HG03066 (cell line): ENCODE data around the gene BRPF1.

ENCODE experiments used
- ATAC-seq: cut with Tn5 transposase; IDR thresholded peaks from one replicate; pipeline ENCODE4 v1.9.1; 2021; ENCODE audit warnings: low read depth; ENCODE audit not compliant: unreplicated experiment

Gene BRPF1

DNA sequence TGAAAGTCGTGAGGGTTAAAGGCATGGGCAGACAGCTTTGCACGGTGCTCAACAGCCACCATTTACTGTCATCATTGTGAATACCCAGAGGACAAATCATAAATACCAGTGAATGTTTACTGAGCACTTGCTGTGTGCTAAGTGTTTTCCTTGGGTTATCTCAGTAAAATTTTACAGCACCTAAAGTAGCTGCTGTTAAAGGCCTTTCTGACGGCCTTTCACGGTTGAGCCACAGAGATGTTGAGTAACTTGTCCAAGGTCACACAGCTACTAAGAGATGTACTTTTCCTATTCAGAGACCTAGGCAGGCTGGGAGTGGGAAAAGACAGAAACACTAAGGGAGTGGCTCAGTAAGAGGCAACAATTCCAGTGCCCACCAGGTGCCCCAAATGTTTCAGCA lies 28.3 kb upstream of the BRPF1 start:
- no peak for ATAC-seq

DNA sequence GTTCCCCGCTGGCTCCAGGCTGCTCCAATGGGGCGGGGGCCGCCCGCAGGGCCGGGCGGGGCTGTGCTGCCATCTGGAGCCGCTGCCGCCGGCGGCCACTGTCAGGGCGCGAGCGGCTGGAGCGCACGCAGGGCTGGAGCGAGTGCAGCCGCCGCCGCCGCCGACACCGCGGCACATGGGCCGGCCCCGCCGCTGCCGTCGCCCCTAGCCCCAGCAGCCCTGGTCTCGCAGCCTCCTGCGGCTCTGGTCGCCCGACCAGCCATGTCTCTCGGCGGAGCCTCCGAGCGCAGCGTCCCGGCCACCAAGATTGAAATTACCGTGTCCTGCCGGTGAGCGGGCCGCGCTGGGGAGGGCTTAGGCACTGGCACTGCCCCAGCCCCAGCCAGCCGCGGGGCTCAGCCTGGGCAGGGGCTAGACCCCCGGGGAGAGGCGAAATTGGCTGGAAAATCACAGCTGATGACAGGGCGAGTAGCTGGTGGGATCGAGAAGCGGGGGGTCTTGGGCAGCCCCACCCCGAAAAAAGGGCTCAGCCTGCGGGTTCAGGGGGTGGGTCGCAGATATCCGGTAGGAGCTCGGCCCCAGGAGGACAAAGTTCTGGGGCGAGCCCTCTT lies 27.7 kb upstream of the BRPF1 start, which contains the start of gene CPNE9:
Gene CPNE9, plus strand, starts transcription at position 98 of the 611 bp plus-strand sequence. Its CDS starts 164 bp downstream, at position 262.
- no peak for ATAC-seq

DNA sequence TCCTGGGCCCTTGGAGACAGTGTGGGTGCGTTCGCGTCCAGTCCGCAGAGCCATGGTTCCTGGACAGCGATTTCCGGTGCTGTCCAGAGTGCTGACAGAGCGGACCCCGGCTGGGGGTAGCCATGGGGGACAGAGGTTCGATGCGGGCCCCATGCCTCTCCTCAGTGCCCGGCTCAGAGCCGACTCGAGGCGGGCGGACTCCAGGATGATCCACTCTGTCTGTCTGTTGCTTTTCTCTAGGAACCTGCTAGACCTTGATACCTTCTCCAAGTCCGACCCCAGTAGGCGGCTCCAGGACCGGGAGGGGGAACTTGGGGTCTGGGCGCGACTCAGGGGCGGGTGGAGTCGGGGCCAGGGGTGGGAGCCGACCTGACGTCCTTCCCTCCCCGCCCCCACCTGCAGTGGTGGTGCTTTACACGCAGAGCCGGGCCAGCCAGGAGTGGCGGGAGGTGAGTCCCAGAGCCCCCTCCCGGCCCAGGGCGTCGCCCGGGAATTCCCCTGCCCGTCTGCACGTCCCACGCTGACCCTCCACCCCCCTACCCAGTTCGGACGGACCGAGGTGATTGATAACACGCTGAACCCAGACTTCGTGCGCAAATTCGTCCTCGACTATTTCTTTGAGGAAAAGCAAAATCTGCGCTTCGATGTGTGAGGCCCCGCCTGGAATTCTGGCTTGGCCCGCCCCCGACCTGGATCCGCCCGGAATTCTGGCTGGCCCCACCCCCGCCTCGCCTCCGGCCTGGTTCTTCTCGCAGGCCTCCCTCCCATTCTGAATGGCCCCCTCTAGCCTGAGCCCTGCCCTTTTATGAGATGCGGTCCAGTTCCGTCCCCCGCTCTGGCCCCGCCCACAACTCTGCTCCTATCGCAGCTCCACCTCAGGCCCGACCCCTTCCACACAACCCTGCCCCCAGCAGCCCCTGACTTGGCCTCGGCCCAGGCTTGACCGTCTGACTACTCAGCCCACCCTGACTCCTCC lies 26.9 kb upstream of the BRPF1 start:
- no peak for ATAC-seq

DNA sequence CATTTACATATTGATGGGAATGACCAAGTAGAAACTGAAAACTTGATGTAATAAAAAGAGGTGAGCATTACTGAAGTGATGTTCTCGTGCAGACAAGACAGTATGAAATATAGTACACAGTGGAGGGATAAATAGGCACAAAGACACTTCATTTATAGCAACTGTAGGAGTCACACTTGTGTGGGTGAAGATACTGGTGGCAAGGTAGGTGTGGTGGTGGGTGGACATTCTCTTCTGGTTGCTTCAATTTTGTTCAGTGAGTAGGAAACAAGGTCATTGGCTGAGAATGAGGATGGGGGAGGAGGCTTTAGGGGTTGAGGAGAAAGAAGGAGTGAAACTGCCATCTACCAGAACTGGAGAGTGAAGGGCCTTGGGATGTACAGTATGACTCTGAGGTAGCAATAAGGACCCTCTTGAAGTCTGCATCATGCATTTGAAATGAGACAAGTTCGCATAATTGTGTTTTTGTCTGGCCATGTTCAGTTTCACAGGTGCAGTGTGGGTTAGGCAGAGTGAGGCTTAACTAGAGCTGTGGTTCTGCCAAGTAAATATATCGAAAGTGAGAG lies 21.3 kb upstream of the BRPF1 start:
- ATAC-seq = no peak

DNA sequence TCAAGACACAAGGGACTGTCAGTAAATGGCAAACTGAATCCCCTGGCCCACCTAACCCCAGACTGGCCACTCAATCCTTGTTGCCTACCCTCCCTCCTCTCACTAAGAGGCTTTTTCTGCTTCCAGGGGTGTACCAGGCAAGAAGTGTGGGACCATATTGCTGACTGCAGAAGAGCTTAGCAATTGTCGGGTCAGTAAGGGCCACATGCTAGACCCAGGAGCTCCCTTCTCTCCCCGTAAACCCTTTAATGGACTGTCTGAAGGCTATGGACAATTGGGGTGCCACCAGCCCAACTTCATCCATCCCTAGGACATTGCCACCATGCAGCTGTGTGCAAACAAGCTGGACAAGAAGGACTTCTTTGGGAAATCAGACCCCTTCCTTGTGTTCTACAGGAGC lies 19.1 kb upstream of the BRPF1 start:
- no peak for ATAC-seq

DNA sequence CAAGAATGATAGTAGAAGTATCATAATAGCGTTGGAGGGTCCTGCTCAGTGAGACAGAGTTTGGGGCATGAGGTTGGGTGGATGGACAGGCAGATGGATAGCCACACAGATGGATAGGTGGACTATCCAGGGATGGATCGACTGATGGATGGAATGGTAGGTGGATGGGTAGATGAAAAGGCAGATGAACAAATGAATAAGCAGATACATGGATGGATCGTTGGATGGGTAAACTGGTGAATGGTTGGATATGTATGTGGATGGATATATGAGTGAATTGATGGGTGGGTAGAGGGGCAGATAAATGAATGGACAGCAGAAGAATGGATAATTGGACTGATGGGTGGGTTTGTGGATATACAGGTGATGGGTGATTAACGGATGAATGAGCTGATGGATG lies 18.4 kb upstream of the BRPF1 start:
- no peak for ATAC-seq

DNA sequence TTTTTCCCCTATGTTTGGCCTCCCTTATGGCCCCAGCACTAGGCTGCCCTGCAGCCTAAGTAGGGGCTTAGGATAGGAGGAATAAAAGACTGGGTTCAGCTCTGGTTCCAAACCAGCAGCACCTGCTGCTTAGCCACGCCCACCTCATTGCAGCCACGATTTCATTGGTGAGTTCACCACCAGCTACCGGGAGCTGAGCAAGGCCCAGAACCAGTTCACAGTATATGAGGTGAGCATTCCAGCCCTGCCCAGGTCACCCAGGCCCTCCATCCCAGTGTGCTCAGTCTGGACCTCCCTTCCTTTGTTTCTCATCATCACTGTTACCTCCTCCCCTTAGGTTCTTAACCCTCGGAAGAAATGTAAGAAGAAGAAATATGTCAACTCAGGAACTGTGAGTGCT lies 16.4 kb upstream of the BRPF1 start:
- no peak for ATAC-seq

DNA sequence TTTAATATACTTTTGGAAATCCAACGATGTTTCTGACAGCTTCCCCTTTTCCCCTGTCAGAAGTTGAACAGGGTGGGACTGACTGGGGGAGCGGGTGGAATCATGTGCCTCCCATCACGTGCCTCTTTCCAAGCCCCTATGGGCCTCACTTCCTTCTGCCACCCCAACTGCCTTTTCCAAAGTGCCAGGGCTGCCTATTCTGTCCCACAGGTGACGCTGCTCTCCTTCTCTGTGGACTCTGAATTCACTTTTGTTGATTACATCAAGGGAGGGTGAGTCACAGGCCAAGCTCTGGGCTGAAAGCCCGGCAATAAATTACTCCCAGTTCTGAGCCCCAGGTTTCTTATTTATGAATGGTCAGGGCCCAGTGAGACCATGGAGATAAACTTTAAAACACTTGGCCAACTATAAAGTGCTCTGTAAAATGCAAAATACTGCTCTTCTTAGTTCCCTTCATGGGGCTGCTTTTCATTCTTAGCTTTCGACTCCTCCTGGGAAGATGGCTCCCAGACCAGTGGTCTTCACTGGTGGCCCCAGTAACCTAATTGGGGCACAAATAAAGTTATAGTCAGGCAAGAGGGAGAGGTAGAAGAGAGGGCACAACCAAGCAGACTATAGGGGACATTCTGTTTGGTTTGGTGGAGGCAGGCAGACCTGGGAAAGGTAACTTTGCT lies 15.6 kb upstream of the BRPF1 start:
- no peak for ATAC-seq

DNA sequence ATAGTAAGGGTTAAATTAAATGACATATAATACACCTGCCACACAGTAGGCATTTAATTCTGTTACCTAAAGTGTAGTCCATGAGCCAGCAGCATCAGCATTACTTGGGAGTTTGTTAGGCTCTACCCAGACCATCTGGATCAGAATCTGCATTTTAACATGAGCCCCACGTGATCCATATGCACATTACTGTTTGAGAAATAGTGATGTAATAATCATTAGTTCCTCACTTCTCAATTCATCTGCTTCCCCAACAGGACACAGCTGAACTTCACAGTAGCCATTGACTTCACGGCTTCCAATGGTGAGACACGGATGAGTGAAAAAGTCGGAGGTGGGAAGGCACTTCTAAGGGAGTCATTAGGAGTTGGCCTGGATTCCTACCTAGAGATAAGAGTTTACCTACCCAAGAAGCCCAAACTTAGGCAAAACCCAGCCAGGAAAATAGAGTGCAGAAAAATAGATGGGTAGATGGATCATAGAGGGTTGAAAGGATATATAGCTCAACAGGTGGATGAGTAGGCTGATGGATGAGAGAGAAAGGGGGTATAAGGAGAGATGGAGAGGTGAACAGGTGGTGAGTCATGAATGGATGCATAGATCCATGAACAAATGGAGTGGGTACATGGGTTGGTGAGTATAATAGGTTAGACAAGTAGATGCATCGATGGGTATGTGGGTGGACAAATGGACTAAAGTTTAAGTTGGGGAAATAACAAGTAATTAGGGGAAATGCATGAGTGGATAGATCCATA lies 14.6 kb upstream of the BRPF1 start:
- ATAC-seq = no peak

DNA sequence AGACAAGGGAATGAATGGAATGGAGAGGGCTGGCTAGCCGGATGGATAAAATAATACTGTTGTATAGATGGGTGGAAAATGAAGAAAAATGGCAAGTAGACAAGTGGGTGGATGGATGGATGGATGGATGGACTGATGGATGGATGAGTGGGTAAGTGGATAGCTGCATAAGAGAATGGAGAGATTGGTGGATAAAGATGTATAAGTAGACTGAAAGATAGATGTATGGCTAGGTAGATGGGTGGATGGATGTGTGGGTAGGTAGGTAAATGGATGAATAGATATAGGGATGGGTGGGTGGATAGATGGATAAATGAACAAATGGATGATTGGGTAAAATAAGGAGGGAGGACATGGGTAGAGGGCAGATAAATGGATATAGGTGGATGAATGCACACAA lies 14.0 kb upstream of the BRPF1 start:
- no peak for ATAC-seq

DNA sequence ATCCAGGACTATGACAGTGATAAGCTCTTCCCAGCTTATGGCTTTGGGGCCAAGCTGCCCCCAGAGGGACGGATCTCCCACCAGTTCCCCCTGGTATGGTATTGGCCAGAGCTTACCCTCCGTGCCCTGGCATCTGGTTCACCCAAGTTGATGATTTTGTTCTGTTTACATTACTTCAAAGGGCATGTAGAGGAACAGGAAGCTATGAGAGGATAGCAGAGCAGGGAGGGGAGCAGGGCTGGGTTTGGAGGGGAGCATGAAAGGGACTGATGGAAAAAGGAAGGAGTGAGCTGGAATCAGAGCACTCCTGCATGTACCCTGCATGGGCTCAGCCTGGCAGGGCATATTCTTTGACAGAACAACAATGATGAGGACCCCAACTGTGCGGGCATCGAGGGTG lies 13.4 kb upstream of the BRPF1 start:
- ATAC-seq = no peak

DNA sequence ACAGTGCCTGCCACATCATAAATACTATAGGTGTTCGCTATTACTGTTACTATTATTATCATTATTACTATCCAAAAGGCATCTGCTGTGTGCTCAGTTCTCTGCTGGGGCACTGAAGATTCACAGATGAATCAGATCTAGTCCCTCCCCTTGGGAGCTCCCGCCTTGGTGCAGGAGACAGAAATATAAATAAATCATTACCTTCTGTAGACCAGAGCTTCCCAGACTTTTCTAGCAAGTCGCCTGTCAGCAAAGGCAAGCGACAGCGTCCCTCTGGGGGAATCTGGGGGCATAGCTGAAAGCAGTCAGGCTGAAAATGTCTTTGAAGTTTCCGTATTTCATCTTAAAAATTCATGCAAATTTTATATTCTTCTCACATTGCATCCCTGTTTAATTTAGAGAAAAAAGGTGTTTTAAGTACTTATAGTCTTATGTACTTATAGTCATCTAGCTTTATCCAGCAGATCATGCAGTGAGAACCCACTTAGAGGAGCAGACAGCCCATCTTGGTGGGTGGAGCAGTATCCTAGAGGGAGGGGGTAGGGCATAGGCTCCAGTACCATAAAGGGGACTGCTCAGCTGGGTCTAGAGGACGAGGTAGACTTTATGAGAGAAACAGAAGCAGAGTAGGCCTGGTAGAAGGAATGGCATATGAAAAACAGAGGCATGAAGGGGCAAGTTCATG lies 10.4 kb upstream of the BRPF1 start:
- ATAC-seq = no peak

DNA sequence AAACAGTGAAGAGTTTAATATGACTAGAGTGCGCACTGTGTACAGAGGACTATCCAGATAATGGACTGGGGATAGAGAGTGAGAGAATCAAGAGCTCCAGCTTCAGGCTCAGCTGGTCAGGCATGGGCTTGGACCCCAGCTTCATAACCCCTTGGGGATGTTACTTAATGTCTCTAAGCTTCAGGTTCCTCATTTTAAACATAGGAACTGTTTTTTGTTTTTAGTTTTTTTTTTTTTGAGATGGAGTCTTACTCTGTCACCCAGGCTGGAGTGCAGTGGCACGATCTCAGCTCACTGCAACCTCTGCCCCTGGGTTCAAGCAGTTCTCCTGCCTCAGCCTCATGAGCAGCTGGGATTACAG lies 9.9 kb upstream of the BRPF1 start:
- no peak for ATAC-seq

DNA sequence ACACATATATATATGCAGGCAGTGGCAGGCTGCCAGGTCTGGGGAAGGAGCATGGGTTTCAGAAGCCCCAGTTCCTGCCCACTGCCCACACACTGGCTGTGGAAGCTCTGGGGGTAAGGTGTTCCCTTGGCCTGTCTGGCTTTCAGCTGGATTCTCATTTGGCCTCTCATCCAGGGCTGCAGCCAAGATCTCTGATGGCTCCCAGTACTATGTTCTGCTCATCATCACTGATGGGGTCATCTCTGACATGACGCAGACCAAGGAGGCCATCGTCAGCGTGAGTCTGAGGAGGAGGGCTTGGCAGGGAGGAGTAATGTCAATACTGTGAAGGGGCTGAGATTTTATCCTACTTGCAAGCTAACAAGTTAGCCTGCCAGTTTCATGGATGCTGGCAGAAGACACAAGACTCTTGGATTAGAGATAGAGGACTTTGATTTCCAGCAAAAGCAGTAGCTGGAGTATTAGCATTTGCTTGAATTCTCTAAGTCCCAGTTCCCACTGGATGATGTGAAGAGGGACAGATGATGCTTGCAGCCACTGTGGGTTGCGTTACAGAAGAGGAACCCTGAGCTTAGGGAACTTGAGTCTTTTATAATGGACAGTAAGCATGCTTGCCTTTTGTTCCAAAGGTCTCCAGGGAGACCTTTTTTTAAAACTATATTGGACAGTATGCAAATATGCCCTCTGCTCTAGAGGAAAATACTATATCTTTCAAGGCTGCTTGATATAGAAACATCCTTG lies 5.6 kb upstream of the BRPF1 start:
- no peak for ATAC-seq

DNA sequence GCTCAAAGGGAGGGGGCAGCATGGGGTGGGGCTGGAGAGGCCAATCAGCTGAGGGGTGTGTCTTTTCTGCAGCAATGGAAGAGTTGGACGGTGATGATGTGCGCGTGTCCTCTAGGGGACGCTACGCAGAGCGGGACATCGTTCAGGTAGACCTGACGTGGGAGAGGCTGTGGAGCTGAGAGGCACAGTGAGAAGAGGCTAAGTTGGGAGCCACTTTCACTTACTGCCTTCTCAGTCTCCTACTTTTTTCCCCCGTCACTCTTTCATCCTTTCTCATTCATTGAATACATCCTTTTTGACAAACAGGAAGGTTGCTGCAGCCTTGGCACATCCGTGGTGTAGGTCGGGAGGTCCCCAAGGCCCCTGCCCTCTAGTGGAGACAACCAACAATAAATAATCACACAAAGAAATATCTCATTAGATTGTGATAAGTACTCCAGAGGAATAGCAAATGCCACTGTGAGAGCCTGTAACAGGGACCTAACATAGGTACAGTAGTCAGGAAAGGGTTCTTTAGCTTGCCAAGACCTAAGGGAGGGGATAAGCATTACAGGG lies 4.4 kb upstream of the BRPF1 start:
- no peak for ATAC-seq

DNA sequence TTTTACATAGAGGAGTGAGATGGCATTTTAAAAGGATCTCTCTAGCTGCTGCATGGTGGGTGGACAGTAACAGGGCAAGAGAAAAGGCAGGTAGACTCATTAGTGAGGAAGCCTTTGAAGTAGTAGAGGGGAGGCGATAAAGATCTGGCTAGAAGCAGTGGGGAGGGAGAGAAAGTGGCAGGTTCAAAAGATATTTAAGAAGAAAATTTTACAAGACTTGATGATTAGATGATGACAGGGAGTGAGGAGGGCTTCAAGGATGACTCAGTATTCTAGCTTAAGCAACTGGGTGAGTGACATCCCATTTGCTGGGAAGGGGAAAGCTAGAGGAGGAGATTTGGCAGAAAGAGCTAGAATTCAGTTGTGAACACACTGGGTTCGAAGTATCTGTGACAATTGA lies 3.8 kb upstream of the BRPF1 start:
- no peak for ATAC-seq

DNA sequence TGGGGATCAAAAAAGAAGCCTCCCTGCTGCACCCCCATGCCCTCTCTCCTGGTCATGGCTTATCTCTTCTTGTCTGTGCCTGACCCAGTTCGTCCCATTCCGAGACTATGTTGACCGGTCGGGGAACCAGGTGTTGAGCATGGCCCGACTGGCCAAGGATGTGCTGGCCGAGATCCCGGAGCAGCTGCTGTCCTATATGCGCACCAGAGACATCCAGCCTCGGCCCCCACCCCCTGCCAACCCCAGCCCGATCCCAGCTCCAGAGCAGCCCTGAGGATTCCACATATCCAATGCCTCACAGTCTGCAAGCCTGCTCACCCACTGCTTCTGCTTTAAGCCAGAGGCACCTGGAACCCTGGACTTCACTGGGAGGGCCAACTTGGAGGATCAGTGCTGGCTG lies 2.1 kb upstream of the BRPF1 start:
- no peak for ATAC-seq

DNA sequence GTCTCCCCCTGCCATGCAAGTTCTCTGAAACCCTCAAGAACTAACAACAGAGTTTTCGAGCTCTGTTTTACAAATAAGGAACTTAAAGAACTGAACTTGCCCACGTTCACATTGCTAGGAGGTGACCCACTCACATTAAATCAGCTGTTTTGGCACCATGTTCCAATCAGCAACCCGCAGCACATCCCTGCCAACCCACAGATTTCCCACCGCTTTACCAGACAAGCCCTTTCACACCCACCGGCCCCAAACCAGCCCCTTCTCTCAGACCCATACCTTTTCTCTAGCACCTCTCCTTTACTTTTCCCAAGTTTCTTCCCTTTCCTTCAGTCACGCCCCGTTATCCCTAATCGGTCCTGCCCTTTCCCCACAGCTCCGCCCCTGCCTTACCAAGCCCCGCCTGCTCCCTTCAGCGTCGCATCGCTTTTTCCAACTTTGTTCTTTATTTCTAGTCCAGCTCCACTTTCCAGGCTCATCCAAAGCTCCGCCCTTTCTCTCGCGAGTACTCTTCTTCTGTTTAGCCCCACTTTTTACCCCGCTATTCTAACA lies 804 bp upstream of the BRPF1 start:
- peak; percentile 40 for ATAC-seq
